HG03097 (cell line): ENCODE data around the gene TEPSIN.
"Not testable (repeated sequence)": the region's sequence is repeated elsewhere in the genome, so short reads cannot be mapped to it uniquely, and the experiment has no call there.

Experiments used
- ATAC-seq: cut with Tn5 transposase; IDR thresholded peaks from one replicate; pipeline ENCODE4 v1.9.1; 2021; ENCODE audit not compliant: unreplicated experiment, low FRiP score

Gene TEPSIN

GRCh38 chr17:81237591-81238489 lies 1.0 kb downstream of the TEPSIN start:
- no peak for ATAC-seq

- no peak for ATAC-seq
Observed at GRCh38 chr17:81236784-81237183, 2.1 kb downstream of the TEPSIN start.

- no peak for ATAC-seq
Observed at GRCh38 chr17:81235822-81236740, 2.8 kb downstream of the TEPSIN start.

- ATAC-seq = no peak
Observed at GRCh38 chr17:81234940-81235821, 3.7 kb downstream of the TEPSIN start.

GRCh38 chr17:81234506-81234855 lies 4.4 kb downstream of the TEPSIN start:
- no peak for ATAC-seq

- no peak for ATAC-seq
Observed at GRCh38 chr17:81233811-81234505, 4.9 kb downstream of the TEPSIN start.

- no peak for ATAC-seq
Observed at GRCh38 chr17:81233316-81233715, 5.5 kb downstream of the TEPSIN start.

GRCh38 chr17:81232616-81233241 lies 6.1 kb downstream of the TEPSIN start:
- ATAC-seq = no peak

GRCh38 chr17:81231766-81232581 lies 6.9 kb downstream of the TEPSIN start:
- no peak for ATAC-seq

GRCh38 chr17:81231121-81231645 lies 7.7 kb downstream of the TEPSIN start:
- ATAC-seq = no peak

- no peak for ATAC-seq
Observed at GRCh38 chr17:81230043-81230820, 8.6 kb downstream of the TEPSIN start.

GRCh38 chr17:81229666-81229920 lies 9.3 kb downstream of the TEPSIN start:
- ATAC-seq = no peak

- no peak for ATAC-seq
Observed at GRCh38 chr17:81228834-81229665, 9.8 kb downstream of the TEPSIN start.

GRCh38 chr17:81228420-81228819 lies 10.4 kb downstream of the TEPSIN start:
- no peak for ATAC-seq

- not testable (repeated sequence) for ATAC-seq
Observed at GRCh38 chr17:81227630-81228029, 11.2 kb downstream of the TEPSIN start.

- ATAC-seq = no peak
Observed at GRCh38 chr17:81223762-81224130, 15.1 kb downstream of the TEPSIN start.
